GM21786 (cell line): ENCODE results near the gene TANK.

ENCODE experiments used
- ATAC-seq: cut with Tn5 transposase; IDR thresholded peaks from one replicate; pipeline ENCODE4 v1.9.1; 2021; ENCODE audit not compliant: unreplicated experiment

The TANK gene, protein sequence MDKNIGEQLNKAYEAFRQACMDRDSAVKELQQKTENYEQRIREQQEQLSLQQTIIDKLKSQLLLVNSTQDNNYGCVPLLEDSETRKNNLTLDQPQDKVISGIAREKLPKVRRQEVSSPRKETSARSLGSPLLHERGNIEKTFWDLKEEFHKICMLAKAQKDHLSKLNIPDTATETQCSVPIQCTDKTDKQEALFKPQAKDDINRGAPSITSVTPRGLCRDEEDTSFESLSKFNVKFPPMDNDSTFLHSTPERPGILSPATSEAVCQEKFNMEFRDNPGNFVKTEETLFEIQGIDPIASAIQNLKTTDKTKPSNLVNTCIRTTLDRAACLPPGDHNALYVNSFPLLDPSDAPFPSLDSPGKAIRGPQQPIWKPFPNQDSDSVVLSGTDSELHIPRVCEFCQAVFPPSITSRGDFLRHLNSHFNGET

DNA sequence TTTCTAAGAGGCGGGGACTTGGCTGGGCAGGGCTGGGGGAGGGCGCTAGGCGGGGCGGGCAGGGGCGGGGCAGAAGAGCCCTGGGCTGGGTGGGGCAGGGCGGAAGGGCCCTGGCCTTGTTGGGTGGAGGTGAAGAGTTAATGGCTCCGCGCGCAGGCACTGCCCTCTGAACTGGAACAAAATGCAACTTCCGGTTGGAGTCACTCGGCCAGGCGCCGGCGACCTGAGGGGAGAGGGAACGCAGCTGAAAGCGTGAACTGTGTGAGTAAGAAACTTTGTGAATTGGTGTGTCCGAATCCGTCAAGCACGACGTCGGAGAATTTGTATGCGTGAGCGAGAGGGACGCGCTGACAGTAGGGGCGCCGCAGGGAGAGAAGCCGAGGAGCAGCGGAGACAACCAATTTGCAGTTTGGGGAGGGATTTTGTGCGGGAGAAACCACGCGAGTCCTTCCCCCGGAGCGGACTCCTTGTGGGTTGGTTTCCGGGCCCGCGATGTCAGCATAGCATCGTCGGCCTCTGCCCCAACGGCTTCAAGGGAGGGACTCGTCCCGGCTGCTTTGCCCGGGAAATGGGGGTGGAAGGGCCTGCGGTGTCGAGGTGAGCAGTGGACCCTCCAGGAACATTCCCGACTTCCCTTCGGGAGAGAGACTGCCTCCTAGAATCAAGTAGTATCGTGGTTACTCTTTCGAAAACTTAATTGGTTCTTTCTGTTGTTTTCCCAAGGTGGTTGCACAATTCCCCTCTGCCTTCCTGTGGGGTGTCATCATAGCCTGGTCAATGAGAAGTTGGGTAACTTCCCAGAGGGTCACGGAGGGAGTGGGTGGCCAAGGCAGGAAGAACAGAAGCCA is at the start of gene TANK:
Gene TANK (plus strand): TSS at position 203 of the 848 bp plus-strand sequence. CDS start 19,235 bp downstream, outside the sequence.
- peak; percentile 90 for ATAC-seq

DNA sequence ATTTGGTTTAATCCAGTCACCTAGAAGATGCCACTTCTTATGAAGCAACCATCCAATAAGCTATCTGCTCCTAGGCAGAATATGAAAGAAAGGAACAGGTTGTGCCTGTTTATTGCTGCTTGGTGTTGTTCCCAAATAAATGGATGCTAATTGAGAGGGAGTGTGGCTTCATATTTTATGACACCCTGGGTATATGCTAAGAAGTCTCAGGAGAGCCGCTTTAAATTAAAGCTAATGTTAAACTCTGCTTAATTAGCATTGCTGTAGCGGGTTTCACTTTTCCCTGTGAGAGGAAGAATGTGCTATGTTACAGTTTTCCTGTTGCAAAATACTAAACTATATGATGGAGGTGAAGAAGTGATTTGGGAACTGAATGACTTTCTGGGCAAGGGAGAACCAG is 48.7 kb upstream of the TANK start:
- ATAC-seq: no peak

DNA sequence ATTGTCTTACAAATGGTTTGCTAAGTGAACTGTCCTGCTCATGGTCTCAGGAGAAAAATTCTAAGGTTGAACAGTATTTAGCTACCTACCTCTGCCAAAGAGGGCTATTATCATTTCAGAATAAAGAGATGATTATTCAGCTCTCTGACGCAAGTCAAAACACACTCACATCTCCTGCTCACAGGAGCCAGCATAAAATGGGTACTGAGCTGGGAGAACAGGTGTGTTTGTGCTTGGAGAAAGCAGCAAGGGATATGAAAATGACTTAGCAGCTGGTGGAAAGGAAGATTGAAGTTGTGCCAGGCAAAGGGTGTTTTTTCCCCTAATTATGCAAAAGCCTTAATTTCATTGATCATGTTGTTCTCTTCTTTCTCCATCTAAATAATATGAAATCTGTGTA is 47.3 kb upstream of the TANK start:
- no peak for ATAC-seq

DNA sequence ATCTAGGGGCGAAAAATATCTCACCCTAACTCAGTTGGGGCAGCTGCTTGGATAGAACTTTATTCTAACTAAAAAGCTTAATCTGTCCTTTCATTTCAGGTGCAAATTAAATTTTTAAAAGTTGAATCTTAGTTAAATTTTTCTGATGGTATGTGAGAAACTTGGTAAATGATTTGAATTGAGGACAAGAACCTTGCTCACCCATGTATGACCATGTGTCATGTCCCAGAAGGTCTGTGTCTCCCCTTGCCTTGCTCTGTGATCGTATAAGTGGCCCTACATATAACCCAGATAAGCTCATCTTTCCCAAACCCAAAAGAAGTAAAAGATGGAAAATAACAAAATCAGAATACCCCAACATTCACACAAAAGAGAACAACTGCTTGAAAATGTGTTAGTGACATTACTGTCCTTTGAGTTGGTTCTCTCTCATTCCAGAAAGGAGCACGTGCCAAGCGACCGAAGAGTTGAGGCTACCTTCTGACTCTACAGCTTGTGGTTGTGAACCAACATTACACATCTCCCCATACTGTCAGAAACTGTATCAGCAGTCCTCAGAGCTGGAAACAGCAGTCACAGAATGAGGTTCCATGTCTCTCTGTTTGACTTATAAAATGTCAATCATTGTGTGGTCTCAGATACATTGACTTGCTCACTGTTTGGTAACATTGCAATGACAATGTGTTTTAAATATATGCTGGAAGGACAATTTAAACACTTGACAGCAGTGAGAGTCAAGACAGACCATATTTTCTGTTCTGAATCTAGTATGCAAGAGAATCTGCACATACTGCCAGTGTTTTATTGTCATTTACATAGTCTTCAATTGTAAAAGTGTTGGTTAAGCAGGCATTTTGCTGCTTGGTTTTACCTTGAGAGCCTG is 46.3 kb upstream of the TANK start:
- no peak for ATAC-seq

DNA sequence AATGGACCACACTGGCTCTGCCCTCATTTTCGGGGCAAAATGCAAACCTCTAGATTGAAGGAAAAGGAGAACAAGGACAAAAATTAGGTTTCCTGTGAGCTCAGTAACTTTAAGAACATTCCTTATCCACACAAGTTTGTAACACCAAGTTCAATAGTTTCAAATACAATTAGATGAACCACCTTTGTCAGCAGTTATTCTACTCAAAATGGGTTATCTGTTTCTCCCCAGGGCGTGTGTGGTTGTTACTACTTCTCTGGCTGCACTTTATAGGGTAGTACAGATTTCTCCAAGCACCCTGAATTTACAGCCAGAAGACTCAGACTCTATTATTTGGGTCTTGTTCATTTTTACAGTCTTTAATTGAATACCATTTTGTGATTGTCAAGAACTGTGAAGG is 45.0 kb upstream of the TANK start:
- no peak for ATAC-seq

DNA sequence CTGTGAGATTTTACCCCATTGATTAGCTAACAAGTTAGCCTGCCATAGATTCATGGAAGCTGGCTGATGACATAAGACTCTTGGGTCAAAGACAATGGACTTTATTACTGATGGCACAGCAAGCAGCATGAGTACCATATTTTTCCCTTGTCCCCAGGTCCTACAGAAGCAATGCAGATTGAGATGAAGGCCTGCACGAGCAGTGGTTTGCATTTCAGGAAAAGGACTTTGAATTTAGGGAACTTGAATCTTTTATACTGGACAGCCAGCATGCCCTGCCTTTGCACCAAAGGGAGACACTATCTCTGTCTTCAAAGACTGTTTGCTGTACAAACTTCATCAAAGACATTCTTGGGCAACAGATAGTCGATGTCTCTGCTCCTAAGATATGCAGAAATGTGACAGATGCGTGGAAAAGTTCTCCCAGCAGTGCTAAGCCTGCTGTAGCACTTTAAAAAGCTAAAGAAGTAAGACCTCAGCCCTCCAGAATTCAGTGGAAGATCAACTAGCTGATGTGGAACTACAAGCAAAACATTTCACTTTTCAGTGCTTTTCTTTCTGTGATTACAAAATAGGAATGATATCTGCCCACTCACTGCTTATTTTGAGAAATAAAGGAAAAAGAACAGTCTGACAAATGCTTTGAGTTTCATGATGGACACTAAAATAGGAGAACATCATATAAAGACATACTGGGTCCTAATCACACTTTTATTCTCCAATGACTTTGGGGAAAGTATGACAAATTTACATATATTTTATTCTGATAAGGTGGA is 44.4 kb upstream of the TANK start:
- no peak for ATAC-seq

DNA sequence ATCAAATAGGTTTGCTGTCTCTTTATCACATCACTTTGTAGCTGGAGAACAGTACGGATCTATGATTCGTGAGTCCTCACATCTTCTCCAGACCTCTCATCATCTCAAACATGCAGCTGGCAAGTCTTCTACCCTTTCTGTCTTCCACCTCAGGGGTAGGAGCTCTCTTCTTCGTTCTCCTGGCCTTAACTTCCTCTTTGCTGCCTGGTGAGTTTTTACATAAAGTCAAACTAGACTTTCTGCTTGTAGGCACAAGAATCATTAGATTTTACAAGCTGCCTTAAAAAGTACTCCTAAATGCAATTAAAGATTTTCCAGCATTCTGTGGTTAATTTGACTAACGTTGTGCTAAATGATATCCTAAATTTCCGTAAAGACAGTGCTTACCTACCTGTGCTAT is 43.7 kb upstream of the TANK start:
- no peak for ATAC-seq

DNA sequence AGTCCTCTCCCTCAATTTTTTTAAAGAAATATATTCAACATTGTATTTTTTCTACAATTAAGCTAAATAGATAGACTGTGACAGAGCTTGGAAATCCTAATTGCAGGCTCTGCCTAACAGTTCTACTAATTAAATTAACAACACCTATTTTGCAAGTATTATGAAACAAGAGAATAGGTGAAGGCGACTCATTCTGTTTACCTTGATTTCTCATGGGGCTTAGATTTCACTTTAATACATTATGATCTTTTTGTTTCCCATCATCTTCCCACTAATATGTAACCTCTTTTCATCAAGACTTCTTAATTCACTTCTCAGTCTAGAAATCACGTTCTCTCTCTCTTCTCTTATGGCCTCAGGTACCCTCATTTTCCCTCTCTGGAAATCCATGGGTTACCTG is 42.7 kb upstream of the TANK start:
- ATAC-seq: no peak

DNA sequence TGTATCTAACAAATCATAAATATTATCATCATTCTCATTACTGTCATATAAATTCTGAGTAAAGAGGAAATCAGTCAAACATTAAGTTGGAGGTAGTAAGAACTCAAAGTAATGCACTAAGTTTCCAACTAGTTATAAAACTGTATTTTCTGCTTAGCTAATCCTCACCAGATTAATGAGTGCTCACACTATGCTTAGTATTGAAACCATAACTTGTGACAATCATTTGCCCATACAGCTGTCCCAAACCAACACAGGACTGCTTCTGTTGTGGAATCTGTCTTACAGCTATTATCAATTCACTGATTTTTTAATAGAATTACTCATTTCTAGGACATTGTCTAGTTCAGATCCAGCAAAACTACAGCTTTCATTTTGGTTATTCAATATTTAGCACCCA is 41.5 kb upstream of the TANK start:
- peak; percentile 45 for ATAC-seq

DNA sequence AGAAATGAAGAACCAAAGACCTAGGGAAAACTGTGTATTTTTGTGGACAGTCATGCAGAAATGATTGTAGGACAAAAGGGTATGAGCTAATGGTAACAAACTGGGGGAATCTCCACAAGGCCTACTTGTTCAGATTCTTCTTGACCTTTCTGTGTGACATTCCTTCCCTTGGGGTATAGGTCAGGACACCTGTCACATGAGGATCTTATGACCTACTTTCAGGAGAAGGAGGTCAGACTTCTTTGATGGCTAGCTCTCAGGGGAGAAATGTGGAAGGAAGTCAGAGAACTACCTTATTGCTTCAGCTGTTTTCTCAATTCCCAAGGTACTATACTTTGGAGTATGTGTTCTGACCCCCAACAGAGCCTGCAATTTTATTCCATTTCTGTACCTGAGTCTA is 40.7 kb upstream of the TANK start:
- no peak for ATAC-seq

DNA sequence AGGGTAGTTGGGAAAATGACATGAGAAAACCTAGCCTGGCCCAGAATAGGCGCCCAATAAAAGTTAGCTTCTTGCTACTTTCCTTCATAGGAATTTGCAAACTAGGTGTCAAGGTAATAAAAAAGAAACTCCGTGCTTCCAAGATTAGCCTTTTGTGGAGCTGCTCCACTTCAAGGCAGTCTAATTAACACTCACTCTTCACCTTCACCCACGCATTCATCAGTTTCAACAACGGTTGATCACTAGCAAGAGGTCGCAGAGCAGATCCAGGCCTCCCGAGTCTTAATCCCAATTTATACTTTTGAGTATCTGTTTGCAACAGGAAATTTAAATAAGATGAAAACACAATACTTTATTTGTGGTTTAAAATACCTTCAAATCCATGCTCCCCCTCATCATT is 39.5 kb upstream of the TANK start:
- no peak for ATAC-seq

DNA sequence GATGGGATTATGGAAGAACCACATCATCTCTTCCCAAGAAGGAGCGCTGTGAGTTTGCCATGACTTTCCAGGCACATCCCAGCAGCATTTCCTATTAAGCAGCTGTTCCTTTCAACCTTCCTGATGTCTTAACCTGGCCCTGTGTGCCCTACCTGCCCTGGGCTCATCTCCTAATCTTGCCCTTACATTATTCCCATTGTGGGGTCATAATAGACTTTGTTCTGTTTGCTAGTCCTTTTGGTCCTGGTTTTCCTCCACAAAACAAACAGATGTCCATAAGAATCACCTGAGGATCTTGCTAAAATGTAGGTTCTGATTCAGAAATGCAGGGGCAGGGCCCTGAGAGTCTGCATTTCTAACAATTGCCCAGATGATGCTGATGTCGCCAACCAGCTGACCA is 38.6 kb upstream of the TANK start:
- ATAC-seq: no peak

DNA sequence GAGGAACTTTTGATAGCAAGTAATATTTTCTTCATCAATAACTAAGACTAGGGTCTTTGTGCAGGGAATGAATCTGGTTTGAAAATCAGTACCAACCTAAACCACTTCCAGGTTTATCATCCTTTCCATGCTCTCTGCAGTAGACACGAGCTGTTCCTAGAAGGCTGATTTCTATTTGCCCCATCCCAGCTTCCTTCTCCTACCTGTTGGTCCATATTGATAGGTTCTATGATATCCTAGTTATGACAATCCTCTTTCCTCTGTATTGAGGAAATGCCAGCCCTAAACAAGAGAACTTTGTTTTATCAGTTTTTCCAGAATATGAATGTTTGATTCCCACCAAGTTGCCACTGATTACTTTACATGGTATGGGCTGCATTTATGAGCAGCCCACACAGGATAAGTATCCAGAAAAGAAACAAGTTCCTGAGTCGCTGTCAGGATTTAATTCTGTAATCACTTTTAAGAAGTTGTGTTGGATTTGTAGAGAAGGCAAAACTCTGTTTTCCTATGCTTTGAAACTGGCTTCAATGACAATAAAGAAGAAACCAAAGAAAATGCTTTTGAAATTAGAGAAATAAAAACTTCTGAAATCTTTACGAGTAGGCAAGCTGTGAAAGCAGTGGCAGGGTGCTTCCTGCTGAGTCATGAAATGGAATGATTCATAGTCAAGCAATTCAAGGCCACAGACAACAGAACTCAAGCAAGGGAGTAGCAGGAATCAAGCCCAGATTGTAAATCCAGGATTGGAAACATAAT is 37.3 kb upstream of the TANK start:
- peak; percentile 58 for ATAC-seq

DNA sequence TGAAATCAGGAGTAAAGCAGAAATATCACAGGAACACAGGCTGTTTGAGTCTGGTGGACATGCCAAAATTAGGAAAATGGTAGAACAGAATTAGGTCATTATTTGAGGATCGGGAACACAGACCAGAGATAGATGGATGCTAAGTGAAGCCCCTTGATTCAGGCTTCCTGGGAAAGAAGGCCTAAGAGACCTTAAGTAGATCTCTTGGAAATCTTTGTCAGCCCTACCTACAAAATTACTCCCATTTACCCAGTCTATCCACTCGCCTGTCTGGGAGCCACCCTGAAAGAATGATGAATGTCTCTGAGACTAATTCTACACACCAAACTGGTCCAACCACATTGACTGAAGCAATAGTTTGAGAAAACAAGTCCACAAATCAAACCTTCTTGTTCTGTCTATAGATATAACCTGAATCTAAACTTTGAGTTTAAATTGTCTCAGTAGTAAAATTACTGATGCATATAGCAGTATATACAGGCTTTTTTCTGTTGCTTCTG is 36.6 kb upstream of the TANK start:
- ATAC-seq: no peak

DNA sequence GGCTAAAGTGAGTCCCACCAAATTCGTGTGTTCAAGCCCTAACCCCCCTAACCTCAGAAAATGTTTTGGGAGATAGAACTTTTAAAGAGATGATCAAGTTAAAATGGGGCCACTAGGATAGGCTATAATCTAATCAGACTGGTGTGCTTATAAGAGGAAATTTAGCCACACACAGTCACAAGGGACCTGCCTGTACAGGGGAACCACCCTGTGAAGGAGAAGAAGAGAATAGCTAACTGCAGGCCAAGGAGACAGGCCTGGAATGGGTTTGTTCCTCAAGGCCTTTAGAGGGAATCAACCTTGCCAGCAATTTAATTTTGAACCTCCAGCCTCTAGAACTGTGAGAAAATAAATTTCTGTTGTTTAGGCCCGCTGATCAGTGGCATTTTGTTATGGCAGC is 36.0 kb upstream of the TANK start:
- ATAC-seq: peak; percentile 71

DNA sequence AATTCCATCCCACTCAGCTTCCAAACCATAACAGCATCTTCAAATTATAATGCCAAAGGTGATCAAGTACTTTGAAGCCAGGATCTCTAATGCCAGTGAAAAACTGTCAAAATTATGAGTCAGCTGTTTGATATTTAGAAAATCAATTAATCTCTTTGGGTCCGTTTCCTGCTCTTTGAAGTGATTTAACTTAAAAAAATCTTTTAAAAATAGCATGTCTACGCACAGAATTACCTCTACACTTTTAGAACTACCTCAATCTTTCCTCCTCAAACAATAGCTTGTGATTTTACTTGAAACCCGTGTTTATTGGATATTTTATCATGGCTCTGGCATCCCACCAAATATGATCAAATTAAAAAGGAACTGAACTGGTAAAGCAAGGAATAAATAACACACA is 31.3 kb upstream of the TANK start:
- no peak for ATAC-seq

DNA sequence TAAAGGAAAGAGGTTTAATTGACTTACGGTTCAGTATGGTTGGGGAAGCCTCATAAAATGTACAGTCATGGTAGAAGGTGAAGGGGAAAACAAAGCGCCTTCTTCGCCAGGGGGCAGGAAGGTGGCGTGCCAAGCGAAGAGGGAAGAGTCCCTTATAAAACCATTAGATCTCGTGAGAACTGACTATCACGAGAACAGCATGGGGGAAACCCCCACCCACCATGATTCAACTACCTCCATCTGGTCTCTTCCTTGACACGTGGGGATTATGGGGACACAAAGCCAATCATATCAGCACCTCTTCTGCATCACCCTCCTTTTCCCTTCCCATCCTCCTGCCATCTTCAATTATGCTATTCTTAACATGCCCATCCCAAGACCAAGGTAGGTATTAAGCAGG is 29.9 kb upstream of the TANK start:
- no peak for ATAC-seq

DNA sequence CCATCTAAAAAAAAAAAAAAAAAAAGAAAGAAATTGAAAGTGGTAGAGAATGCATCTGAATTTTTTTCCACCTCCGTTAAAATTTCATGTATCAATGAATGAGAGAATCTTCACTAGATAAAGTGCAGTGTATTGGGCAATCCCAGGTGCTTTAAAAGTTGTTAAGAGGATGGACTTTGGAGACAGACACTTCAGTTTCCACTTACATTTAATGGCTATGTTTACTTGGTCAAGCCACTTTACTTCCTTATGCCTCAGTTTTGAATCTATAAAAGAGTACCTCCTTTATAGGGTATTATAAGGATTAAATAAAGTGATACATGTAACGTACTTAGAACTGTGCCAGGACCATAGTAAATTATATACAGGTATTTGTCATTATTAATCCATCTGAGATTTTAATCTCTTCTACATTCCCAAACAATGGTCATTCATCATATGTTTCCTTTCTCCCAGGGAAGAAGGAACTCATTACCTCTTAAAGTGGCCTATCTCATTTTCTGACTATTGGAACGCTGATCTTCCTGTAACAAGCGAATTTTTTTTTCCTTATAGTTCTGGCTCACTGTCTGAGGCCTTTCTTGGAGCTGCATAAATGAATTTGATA is 29.1 kb upstream of the TANK start:
- no peak for ATAC-seq

DNA sequence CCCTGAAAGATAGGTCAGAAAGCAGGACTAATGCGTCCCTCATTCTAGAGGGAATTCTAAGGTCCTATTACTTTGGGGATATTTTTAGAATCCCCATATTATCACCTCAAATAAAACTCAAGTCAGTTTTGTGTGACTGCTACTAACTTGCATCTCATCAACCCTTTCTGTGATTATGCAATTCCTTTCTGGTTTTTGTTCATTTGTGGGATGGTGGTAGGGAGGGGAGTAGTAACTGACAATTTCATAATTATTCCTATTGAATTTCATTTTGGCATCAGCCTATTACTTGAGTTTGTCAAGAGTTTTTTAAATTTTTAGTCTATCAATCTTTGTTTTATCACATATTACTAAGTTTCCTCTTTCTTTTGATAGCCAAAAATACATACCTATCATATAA is 28.4 kb upstream of the TANK start:
- no peak for ATAC-seq
